NCI-H2107 (cell line): ENCODE results near the gene SENP2.
"Not testable (repeated sequence)": the region's sequence is repeated elsewhere in the genome, so short reads cannot be mapped to it uniquely, and the experiment has no call there.

Experiments
- DNase-seq: peaks from one replicate; lab custom pipeline; 2025; lab: John Stamatoyannopoulos, UW

Gene SENP2

DNA sequence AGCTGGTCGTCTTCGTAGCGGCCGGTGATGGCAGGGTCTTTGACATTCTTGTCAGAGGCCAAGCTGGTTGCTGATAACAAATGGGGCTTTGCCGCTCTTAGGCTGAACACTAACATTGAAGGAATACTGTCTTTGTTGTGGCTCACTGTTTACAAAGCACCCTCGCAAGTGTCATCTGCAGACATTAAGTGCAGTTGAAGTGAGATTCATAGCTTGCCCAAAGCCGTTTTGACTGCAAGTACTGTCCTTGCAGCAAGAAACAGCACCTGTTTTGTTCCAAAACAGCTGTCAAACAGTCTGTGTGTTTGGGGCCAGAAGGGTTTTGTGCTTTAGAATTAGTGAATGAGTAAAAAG, 568 bp downstream of the SENP2 start:
- peak; percentile 66 for DNase-seq

DNA sequence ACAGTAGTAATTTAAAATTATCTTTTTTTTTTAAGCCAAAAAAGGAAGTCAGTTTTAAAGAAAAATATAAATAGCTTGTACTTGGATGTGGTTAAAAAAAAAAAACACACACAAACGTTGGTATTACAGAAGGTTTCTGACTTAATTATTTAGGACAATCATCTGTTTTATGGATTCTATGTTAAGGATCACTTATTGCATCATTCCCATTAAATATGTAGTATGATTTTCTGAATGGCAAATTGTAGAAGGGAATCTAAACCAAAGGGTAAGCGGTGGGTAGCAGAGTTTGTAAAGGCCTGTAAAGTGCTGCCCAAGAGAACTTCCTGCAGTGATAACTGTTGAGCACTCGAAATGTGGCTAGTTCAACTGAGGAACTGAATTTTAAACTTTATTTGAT, 8.0 kb downstream of the SENP2 start:
- DNase-seq: no peak

DNA sequence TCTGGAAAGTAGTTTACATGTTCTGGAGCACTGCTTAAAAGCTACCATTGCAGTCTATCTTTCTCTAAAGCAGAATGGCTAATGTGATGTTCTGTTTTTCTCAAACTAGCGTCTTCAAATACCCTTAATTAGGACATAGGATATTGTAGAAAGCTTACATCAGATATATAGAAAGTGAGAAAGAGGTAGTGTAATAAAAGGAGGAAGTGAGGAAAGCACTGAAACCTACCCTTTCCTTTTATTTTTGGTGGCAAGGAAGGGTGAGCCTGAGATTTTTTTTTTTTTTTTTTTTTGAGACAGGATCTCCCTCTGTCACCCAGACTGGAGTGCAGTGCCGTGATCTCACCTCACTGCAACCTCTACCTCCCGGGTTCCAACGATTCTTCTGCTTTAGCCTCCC, 9.4 kb downstream of the SENP2 start:
- DNase-seq: no peak

DNA sequence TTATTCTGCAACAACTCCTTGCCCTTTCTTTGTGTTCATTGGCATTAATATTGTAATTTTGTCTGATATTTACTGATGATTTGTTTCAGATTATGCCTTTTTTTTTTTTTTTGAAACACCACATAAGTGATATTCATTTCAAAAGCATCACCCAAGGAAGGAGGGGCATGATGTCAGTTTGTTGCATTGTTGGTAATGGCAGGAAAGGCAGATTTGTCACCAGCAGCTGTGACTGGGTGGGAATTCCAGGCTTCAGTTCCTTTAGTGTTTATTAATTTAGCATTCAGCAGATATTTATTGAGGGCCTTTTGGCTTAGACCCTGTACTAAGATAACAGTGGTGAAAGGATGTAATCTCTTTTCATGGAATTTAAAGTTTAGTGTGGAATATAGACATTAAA, 19.5 kb downstream of the SENP2 start:
- no peak for DNase-seq

DNA sequence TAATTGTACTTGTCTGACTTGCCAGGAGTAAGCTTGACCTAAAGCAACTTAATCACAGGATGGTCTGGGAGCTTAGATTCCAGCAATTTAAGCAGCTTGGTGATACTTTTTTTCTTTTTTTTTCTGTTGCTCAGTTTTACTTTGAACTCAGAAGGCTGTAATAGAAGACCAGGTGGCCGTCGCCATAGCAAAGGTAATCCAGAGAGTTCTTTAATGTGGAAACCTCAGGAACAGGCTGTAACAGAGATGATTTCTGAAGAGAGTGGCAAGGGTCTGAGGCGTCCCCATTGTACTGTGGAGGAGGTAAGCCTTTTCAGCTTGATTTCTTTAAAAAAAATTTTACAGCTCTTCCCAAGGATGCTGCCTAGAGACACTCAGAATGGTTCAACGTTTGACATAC, 20.1 kb downstream of the SENP2 start:
- no peak for DNase-seq

DNA sequence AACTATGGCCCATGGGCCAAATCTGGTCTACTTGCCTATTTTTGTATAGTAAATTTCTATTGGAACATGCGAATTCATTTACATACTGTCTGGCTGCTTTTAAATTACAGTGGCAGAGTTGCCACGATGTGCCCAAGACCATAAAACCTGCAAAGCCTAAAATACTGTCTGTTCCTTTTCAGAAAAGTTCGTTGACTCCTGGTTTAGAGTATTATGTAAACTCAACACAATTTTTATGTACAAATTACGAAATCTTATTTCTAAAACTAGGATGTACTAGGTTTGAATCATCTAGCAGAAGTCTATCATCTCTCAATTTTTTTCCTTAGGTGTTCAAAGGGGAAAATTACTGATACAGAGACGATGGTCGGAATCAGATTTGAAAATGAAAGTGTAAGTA, 26.9 kb downstream of the SENP2 start:
- no peak for DNase-seq

DNA sequence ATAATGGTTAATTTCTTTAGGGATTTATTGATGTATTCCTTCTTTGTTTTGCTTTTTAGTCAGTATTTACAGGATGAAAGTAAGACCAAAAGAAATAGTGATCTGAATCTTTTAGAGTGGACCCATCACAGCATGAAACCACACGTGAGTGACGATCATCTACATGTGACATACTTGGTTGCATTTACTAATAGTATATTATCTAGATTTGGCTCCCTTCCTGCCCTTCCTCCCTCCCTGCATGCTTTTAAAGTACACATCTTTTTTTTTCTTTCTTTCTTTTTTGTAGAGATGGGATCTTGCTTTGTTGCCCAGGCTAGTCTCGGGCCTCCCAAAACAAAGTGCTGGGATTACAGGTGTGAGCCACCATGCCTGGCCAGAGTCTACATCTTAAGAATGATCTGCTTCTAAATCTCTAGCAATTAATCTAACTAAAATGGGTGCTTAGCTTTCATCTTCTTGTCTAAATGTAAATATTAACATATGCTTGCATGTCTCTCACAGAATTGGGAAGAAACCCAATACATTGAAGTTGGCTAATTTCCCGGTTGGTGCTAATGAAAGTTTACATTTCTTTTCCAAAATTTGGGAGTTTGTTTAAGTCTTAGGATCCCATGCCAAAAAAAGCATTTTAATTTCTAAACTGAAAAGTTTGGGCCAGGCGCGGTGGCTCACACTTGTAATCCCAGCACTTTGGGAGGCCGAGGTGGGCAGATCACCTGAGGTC, 38.0 kb downstream of the SENP2 start:
- no peak for DNase-seq

DNA sequence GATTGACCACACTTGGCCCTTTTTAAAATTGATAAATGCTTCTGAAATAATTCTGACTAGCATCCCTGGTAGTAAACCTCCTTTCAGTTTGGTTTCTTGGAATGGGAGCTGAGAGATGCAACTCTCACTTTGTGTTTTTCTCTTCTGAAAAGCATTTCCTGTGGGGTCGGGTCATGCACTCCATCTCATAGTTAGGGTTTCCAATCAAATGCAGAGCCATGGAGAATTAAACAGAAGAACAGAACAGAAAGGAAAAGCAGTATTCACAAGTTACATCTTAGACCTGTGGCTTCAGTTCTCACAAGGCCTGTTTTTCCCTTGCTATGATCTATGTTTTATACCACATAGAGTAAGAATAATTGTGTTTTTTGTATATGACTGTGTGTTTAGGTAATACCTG, 39.7 kb downstream of the SENP2 start:
- no peak for DNase-seq

DNA sequence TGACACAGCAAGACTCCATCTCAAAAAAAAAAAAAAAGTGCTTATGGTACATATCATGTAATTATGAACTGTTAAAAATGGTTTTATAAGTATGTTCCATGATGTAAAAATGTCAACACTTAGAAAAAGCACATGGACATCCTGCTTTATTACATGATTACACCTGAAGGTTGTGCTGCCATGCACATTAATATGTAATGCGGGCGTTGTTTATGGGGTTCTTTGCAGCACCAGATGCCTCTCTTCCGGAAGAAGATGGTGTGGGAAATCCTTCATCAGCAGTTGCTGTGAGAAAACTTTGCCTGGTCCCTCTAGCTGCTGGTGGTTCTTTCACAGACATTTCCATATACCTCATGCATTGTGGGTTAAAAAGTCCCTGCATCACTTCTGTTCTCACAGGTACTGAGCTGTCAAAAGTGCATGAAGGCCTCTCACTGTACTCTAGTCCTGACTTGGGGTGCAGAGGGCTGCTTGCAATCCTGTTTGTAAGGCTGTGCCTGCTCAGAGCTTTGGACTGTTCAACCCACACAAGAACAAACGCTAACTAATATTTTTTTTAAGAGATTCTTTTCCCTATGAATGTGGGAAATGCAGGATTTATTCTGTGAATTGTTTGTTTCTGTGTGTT, 43.6 kb downstream of the SENP2 start:
- DNase-seq: no peak

DNA sequence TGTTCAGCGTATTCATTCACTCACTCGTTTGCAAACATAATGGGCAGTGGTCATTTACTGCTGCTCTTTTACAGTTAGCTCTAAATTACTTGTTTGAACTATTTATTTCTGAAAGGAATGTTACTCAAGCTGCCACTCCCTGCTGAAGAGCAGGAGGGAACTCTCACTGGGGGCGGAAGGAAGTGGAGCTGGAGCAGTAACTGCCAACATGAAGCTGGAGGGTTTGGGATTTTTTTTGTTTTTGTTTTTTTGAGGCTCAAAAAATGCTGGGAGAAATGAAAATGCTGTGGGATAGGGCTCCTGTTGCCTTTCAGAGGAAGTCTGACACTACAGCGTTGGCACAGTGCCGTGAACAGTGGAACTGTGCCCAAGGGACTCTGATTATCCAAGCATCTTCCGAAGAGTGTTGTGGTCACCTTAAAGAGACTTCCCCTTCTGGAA, 44.1 kb downstream of the SENP2 start:
- no peak for DNase-seq

DNA sequence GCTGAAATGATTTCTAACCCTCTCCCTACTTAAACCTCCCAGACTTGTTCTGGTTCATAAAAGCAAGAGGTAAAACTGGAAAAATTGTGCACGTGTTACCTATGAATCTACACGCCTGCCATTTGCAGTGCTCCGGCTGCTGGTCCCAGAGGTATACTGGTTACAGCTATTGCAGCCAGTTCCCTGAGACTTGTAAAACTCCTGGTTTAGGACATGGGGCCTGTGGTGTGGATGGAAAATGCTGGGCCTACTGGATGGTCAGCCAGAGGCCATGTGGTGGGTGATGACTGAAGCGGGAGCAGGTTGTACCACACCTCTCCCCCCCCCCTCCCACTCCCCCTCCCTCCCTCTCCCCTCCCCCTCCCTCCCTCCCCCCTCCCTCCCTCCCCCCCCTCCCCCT, 45.0 kb downstream of the SENP2 start:
- no peak for DNase-seq

DNA sequence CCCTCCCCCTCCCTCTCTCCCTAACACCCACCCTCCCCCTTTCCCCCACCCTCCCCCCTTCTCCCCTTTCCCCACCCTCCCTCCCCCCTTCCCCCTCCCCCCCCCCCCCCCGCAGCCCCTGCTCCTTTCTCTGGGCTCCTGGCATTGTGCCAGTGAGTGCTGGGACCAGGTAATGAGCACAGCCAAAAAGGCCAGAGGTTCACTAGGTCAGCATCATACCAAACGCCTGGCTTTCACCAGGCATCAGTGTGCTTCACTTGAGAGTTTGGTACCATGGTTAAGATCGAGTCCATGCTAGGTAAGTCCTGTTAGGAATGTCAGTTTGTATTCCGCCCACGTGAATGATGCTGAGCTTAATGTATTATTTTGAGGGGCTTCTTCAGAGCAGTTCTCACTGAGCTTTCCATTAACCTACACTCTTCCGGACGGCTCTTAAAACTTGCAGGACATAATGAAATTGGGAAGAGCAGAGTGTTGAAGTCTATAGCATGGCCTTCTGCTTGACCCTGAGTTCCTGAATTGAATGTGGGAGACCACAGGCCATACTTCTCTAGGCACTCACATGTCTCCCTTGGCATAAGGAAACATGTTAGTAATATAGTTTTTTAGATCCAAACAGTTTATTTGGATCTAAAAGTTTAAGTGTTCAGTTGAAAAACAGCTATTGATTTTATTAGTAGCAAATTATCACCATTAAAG, 45.6 kb downstream of the SENP2 start:
- no peak for DNase-seq

DNA sequence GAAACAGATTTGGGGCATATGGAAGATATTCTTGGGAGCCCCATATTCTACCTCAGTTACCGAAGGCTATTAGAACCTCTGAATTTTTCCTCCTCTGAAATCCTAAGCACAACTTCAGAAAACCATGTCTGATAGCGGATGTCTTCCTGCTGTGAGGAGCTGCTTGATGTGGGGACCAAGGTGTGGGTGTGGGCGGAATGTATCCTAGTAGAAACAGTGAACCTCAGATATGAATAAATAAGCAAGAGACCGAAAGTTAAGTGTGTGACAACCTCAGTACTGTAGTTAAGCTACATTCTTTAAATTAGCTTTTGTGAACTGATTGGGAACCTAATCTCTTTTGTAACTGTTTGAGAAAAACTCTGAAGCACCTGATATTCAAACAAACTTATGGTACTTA, 46.9 kb downstream of the SENP2 start:
- DNase-seq: no peak

DNA sequence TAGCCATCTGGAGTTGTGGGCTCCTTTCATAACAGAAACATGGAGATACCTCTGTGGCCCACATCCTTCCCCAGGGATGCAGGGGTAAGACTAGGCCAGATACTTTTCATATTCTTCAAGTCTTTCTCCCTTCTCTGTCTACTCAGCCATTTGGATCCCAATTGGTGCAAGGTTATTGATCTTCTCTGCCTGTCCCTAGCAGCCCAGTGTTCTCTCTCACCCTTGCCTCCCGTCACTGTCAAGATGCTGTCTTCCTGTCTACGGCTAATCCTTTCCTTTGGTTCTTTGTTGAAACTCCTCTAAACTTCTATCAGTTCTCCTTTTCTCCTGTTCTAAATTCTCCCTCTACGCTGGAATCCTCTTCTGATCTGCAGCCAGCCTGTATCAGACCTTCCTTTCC, 51.3 kb downstream of the SENP2 start:
- DNase-seq: no peak

DNA sequence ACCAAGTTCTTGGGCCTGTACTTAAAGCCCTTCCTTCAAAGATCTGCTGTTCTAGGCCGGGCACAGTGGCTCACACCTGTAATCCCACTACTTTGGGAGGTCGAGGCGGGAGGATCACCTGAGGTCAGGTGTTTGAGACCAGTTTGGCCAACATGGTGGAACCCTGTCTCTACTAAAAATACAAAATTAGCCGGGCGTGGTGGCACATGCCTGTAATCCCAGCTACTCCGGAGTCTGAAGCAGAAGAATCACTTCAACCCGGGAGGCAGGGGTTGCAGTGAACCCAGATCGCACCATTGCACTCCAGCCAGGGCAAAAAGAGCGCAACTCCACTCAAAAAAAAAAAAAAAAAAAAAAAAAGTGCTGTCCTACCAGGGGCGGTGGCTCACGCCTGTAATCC, 52.6 kb downstream of the SENP2 start:
- not testable (repeated sequence) for DNase-seq

DNA sequence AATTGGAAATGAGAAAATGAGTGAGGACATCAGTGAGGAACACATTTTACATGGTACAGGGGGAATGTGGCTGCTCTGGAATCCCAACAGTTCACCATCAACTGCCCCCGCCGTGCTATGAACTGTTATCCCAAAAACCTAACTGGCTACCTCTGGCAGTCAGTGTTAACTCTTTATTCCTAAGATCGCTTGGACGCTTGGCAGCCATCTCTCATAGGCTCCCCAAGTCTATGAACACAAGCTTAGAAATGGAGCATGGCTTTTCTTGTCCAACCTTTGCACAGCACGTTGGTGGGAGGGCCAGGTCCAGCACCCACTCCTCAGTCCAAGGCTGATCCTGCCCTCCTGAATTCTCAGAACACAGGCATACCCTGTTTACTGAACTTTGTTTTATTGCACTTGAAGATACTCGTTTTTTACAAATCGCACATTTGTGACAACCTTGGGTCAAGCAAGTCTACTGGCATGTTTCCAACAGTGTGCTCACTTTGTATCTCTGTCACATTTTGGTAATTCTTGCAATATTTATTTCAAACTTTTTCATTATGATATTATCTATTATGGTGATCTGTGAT, 53.6 kb downstream of the SENP2 start:
- no peak for DNase-seq

DNA sequence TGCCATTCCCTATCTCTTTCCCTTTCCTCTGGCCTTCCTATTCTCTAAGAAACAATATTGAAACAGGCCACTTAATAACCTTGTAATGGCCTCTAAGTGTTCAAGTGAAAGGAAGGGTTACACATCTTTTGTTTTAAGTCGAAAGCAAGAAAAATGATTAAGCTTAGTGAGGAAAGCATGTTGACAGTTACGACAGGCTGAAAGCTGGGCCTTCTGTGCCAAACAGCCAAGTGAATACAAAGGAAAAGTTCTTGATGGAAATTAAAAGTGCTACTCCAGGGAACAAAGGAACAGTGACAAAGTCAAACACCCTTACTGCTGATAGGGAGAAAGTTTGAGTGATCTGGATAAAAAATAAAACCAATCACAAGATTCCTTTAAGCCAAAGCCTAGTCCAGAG, 54.2 kb downstream of the SENP2 start:
- no peak for DNase-seq

DNA sequence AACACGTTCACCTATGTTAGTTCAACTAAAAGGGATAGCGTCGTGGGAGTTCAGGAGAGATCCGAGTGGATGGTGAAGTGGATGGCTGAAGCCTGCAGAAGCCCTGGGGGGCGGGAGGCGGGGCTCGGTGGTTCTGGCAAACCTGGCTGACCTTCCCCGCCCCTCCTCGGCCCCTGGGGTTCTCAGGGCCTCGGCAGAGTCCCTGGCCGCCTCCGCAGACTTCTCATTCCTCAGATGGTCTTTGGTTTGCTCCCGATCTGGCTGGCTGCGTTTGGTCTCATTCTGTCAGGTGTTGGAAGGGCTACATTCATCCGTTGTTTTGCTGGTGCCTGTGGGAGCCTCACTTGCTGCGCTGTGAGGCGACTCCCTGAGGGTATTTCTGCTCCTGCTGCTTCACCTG, 59.1 kb downstream of the SENP2 start:
- not testable (repeated sequence) for DNase-seq

DNA sequence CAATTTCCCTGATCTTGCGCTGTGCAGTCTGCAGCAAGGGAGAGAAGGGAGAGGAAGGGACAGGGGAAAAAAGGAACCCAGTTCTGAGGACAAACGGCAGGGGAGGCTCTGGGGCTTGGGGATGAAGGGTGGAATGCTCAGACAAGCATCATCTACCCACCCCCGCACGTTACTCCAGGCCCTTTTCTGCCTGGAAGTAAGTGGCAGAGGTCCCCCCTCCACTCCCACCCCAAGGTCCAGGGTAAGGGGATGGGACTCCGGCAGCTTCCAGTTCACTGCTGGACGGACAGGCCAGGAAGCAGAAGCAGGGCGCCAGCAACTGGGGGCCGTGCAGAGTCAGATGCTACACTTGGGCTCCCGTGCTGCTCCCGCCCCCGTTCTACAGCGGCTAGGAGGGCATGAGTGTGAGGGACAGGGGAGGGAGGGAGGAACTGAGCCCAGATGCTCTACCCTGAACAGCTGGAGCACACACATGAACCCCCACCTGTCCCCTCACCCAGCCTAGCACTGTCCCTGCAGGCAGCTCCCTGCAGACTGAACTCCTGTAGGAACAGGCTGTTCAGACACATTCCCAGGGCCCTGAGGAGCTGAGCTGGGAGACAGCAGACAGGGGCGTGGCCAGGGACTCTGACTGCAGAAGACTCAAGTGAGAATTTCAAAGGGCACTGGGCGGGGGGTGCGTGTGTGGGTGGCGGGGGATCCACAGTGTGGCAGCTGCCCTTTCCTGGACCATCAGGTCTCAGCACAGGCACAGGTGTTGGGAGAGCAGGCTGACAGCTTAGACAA, 59.7 kb downstream of the SENP2 start:
- DNase-seq: peak; percentile 76

DNA sequence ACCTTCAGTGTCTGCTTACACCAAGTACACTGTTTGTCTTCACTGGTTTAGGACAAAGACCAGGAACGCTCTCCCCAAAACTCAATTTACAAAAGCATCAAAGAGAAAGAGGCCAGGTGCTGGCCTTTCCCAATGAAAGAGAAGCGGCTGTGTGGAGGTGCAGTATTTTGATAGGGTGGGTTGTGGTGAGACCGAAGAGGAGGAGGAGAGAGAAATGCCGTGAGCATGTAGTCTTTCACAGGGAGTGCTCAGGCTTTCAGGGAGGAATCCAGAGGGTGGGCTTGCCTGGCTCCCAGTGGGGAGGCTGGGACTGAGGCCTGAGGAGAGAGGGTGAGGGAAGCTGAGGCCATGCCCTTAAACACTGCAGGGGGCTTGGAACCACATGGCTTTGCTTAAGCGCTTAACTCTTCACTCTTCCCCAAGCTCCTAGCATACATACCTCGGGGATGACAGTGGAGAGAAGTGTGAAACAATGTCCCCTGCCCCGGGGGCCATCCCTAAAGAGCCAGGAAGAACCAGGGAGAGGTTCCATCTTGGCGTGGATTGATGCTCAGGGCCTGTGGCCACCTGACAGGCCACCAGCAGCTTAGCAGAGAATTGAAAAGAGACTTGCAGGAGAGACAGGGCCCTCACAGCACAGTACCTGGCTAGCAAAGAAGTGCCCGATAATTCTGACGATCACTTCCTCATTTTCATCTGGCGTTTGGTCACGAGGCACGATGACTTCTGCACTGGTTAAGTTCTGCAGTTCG, 60.5 kb downstream of the SENP2 start:
- DNase-seq: peak; percentile 76

DNA sequence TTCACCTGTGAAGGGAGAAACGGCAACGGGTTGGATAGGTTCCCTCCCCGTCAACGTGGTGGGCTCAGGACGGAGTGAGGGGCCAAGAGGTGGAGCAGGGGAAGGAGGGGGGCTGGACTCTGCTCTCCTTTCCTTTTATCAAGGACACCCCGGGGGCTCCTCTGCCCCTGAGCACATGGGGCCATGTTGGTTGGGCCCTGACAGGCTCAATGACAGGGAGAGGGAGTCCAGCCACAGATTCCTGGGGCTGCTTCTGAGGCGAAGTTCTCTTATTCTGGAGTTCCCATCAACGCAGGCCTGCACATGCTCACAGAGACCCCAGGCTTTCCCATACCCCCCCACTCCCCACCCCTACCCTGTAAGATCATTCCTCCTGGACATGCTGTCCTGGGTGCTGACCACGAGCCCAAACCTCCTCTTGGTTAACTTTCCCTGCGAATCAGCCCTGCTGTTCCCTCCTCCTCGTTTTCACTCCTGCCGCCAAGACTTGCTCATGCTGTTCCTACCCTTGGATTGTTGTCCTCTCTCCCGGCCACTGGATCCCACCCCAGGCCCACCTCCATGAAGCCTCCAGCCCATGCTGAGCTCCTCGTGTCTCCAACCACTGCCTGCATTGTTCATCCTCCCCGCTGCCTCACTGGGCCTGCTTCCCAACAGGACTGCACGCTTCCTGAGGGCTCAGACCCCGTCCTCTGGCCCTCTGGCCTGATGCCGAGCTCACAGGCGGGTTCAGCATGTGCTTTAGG, 61.2 kb downstream of the SENP2 start:
- no peak for DNase-seq
